ENCODE results near the gene TMBIM6. TPM values are rescaled to one million over a fixed set of nuclear protein-coding genes. Genes with fewer than 3 reads are reported as not detected.

The TMBIM6 gene
- total RNA-seq, 1 experiment from 2014 or later, result 402 TPM

DNA sequence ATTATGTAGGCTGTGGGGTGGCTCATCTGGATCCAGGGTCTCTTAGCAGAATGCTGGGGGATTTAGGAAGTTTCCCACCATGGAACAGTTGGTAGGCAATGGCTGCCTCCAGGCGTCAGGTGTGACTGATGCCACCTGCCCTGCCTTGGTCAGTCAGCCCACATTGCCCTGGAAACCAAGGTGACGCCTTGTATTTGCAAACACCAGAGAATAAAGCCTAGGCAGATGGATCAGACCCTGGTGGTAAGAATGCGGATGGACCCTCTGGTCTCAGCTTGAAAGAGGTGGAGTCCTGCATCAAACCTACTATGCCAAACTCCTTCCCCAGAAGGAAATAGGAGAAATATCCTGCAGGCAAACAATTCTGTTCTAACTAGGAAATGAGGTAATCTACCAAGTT lies 48.6 kb downstream of the TMBIM6 start:
- CTCF ChIA-PET, result interaction anchor here (0.7 kb wide), 1 partner anchor 27 kb away, joined by 4 read pairs; no protein-coding TSS in a partner anchor
- Histone ChIP-seq H3K27ac (ENCODE audit: low read length) (no peak overlapping the region), H3K4me1 (ENCODE audit: insufficient read depth, low read length) (peaks cover 1% of the 10 kb centered on the region; the same call in 1 of the 2 replicates), H3K9me3 (ENCODE audit: low read length) (no peaks in the 10 kb centered on the region), H3K9me2 (replicated peaks; ENCODE audit: low read length) (no peaks in the 10 kb centered on the region), H4K20me1 (ENCODE audit: low read length) (no peaks in the 10 kb centered on the region), H3K4me2 (ENCODE audit: low read length) (no peak overlapping the region), H3K27me3 (ENCODE audit: low read length) (no peaks in the 10 kb centered on the region), H3K4me3 (ENCODE audit: low read length) (no peak overlapping the region), H3K79me2 (ENCODE audit: low read length) (no peaks in the 10 kb centered on the region), H3F3A (ENCODE audit: low read length, unreplicated experiment) (no peaks in the 10 kb centered on the region), H3K36me3 (ENCODE audit: low read depth, low read length) (no peaks in the 10 kb centered on the region), H2AFZ (ENCODE audit: low read length) (no peak overlapping the region), H3K9ac (ENCODE audit: low read length) (no peak overlapping the region)
- TSS peak; percentile 2 for BruUV-seq (replicated peaks)
- ATAC-seq (no peak), DNase-seq (no peak)
- TF ChIP-seq EZH2phosphoT487 (IDR thresholded peaks at IDR 0.05; ENCODE audit: borderline replicate concordance, low read length) (no peak), CTCF (conservative IDR thresholded peaks at IDR 0.05; ENCODE audit: low read depth, low read length) (no peak), EZH2 (IDR thresholded peaks at IDR 0.05; ENCODE audit: low read length, unreplicated experiment) (no peak)
- POLR2A ChIA-PET (ENCODE audit: unreplicated experiment), result no interaction called here
- intact Hi-C loops (cut with micrococcal nuclease), result no loop called here

DNA sequence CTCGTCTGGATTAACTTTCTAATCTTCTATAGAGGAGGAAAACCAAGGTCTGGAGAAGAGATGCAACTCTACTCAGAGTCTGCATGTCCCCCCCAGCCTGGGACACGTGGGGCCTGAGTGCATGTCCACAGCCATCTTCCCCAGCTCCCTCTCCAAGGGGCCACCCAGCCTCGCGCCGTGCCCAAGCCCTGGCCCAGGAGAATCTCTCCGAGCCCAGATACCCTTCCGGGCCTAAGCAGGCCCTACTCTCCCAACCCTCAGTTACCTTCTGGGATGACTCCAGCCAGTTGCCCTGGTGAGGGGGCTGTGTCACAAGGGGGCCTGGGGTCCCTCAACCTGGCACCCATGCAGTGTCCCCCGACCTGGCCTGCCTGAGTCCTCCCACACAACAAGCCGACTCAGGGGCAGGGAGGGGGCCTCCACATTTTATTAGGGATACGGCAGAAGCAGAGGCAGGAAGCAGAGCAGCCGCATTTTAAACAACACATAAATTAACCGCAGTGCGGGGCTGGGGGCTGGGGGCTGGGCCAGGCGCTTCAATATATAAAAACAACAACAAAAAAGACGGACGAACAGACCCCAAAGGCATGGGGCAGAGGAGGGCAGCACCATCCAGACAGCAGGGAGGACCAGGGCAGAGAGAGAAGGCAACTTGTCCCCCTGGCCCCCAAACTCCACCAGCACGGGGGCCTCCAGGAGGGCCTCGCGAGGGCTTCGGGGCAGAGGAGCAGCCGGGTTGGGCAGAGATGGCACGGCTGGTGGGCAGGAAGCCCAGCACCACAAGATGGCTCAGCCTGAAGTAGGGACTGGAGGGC lies 49.6 kb downstream of the TMBIM6 start:
- Histone ChIP-seq H3K27me3 (ENCODE audit: low read length) (no peaks in the 10 kb centered on the region), H3K9ac (ENCODE audit: low read length) (no peak overlapping the region), H3K4me2 (ENCODE audit: low read length) (no peak overlapping the region), H3K4me3 (ENCODE audit: low read length) (no peak overlapping the region), H3K27ac (ENCODE audit: low read length) (no peak overlapping the region), H3F3A (ENCODE audit: low read length, unreplicated experiment) (no peaks in the 10 kb centered on the region), H2AFZ (ENCODE audit: low read length) (no peak overlapping the region), H3K9me3 (ENCODE audit: low read length) (no peaks in the 10 kb centered on the region), H3K4me1 (ENCODE audit: insufficient read depth, low read length) (no peaks in the 10 kb centered on the region), H3K79me2 (ENCODE audit: low read length) (no peaks in the 10 kb centered on the region), H4K20me1 (ENCODE audit: low read length) (no peaks in the 10 kb centered on the region), H3K36me3 (ENCODE audit: low read depth, low read length) (no peaks in the 10 kb centered on the region), H3K9me2 (replicated peaks; ENCODE audit: low read length) (no peaks in the 10 kb centered on the region)
- POLR2A ChIA-PET (ENCODE audit: unreplicated experiment), result no interaction called here
- TF ChIP-seq EZH2phosphoT487 (IDR thresholded peaks at IDR 0.05; ENCODE audit: borderline replicate concordance, low read length) (no peak), CTCF (conservative IDR thresholded peaks at IDR 0.05; ENCODE audit: low read depth, low read length) (no peak), EZH2 (IDR thresholded peaks at IDR 0.05; ENCODE audit: low read length, unreplicated experiment) (no peak)
- DNase-seq, result no peak
- CTCF ChIA-PET, result no interaction called here
- intact Hi-C loops (cut with micrococcal nuclease), result no loop called here
- no peak for ATAC-seq
- BruUV-seq (replicated peaks), result no TSS peak

DNA sequence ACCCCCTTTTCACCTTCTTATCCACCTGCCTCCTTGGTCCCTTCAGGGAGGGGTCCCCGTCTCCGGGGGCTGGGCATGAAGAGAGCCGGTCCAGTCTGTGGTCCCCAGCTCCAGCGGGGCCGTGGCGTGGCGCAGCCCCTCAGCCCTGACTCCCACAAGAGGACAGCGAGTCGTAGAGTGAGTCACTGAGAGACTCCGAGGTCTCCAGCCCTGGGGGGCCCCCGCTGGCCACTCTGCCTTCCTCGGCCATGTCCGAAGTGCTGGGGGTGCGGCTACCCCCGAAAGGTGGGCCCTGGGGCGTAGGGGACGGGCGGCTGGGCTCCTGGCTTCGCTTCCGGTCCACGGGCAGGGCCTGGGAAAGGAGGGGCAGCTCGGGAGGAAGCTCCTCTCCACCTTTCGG lies 50.3 kb downstream of the TMBIM6 start:
- H3K9me2 ChIP-seq (replicated peaks; ENCODE audit: low read length), result no peaks in the 10 kb centered on the region
- ChIA-PET POLR2A (ENCODE audit: unreplicated experiment) (no interaction called here), CTCF (no interaction called here)
- H3K4me3 ChIP-seq (ENCODE audit: low read length), result no peak overlapping the region
- H3K79me2 ChIP-seq (ENCODE audit: low read length), result no peaks in the 10 kb centered on the region
- no peak overlapping the region for H3K27ac ChIP-seq (ENCODE audit: low read length)
- H3K36me3 ChIP-seq (ENCODE audit: low read depth, low read length), result no peaks in the 10 kb centered on the region
- no peaks in the 10 kb centered on the region for H3K27me3 ChIP-seq (ENCODE audit: low read length)
- intact Hi-C loops (cut with micrococcal nuclease), result no loop called here
- no peak for DNase-seq
- TF ChIP-seq EZH2 (IDR thresholded peaks at IDR 0.05; ENCODE audit: low read length, unreplicated experiment), result no peak
- TF ChIP-seq EZH2phosphoT487 (IDR thresholded peaks at IDR 0.05; ENCODE audit: borderline replicate concordance, low read length), result no peak
- no peak for TF ChIP-seq CTCF (conservative IDR thresholded peaks at IDR 0.05; ENCODE audit: low read depth, low read length)
- H3K4me1 ChIP-seq (ENCODE audit: insufficient read depth, low read length), result no peaks in the 10 kb centered on the region
- no peaks in the 10 kb centered on the region for H3K9me3 ChIP-seq (ENCODE audit: low read length)
- no peak for ATAC-seq
- H4K20me1 ChIP-seq (ENCODE audit: low read length), result no peaks in the 10 kb centered on the region
- H3K9ac ChIP-seq (ENCODE audit: low read length), result no peak overlapping the region
- H2AFZ ChIP-seq (ENCODE audit: low read length), result no peak overlapping the region
- no TSS peak for BruUV-seq (replicated peaks)
- H3F3A ChIP-seq (ENCODE audit: low read length, unreplicated experiment), result no peaks in the 10 kb centered on the region
- no peak overlapping the region for H3K4me2 ChIP-seq (ENCODE audit: low read length)

All from PC-3 (cell line).